Activated CD4-positive, alpha-beta T cell treated with anti-CD3 and anti-CD28 coated beads, Interleukin-2, amount 50 U/mL, for 1 hour (primary cell): ENCODE results near the gene FGF21.
A peak's percentile ranks its signal among the peaks of the same experiment; 100 is the strongest.

Experiments
- DNase-seq: peaks from one replicate; pipeline ENCODE4 v3.0.0-alpha.2; 2020

The FGF21 gene

DNA sequence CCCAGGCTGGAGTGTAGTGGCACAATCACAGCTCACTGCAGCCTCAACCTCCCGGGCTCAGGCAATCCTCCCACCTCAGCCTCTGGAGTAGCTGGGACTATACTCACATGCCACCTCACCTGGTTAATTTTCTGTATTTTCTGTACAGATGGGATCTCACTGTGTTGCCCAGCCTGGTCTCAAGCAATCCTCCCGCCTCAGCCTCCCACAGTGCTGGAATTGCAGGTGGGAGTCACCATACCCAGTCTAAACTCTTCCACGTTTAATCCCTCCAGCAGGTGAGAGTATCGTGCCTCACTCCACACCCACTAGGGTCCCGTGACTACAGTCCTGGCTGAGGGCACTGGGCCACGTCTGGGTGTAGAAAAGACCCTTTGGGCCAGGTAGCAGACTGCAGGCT, 39.0 kb downstream of the FGF21 start:
- DNase-seq: no peak

DNA sequence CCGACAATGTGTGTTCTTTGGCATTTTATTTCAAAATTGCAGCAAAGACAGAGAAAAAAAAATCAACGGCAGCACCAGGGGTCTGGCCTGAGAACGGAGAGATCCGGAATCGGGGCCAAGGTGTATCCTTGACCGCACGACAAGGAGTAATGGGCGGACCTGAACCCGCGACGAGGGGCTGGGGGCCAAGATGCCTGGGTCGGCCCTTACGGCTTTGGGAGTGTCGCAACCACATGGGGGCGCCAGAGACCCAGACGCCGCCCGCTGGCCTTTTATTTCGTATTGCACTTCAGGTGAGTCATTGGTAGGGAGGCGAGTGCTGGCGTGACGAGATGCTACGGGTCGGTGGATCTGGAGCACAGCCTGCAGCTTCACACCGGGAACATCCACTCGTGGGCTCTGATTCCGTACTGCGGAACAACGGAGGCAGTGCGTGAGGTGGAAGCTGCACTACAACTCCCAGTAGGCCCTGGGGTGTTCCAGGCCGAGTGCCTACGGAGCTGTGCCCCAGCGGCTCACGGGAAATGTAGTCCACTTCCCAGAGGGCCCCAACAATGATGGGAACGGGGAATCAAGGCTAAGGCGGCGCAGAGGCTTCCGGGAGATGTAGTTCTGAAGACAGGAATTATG, 39.8 kb downstream of the FGF21 start:
- peak; percentile 79 for DNase-seq

DNA sequence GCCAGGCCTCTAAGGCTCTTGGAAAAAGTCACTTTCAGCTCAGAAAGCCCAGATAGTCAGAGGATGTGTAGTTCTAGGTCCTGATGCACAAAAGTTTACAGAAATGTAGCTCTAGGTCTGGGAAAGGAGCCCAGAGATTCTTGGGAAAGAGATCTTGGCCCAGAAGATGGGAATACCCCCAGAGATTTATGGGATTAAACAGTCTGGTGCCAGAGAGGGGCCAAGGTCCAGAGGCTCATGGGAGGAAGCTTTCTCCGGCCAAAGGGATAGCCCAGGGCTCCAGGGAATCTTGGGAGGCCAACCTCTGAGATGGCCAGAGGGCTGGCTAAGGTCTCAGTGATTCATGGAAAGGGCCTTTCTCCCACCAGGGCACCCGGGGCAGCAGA, 40.4 kb downstream of the FGF21 start:
- DNase-seq: no peak

DNA sequence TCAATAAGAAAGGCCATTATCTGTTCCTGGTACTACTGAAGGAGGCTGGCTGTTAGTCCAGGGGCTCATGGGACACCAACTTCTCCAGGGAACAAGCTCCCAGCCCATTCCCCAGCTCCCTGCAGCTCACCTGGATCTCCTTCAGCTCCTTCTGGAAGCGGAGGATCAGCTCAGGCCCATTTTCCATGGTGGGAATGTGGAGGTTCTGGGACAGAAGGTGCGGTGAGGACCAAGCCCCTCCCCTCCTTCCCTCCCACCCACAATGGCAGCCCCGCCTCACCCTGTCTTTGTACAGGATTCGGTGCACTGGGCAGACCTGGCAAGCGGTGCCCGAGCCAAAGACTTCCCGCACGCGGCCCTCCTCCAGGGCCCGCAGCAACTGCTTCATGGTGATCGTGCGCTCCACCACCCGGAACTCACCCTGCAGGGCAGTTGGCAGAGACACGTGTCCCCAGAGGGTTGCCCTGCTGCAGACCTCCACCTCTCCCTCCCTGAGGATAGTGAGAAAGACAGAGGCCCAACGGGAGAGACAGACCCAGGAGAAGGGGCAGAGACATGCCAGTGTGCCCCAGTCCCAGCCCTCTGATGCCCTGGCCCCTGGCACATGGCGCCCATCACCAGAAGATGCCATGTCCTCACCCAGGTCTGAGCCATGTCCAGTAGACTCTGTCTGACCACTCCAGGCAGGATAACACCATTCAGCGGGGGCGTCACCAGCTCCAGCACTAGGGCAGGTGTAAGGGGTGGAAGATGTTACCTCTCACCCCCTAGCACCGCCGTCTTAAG, 41.2 kb downstream of the FGF21 start:
- DNase-seq: no peak

DNA sequence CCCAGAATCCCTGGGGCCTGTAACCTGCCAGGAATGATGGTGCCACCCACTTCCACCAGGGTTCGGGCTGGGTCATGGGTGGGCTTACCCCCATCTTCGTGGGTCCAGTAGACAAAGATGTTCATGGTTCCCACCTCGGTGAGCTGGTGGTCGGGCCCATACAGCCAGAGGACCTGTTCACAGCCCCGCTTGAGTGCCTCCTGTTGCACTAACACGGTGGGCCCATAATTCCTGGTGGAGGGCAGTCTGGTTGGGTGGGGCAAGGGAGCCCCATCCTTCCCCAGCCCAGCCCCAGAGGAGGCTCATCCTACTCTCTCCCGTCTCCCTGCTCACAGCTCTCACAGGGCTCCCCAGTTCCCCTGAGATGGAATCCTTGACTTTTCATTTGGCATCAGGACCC, 41.8 kb downstream of the FGF21 start:
- DNase-seq: no peak

DNA sequence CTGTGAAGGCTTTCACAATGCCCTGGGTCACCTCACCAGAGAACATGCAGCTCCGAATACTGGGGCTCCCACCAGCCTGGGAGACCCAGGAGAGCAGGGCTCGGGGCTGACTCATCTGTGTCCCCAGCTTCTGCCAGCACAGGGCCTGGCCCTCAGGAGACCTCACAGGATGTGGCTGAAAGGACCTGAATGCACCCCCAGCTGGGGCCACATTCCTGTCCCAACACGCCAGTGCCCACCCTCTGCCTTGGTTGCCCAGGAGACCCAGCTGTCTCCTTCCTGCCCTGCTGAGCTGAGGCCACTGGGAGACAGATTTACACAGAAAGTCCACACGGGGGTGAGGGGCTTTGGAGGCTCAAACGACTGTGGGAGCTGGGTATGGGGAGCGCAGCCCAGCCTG, 43.6 kb downstream of the FGF21 start:
- no peak for DNase-seq

DNA sequence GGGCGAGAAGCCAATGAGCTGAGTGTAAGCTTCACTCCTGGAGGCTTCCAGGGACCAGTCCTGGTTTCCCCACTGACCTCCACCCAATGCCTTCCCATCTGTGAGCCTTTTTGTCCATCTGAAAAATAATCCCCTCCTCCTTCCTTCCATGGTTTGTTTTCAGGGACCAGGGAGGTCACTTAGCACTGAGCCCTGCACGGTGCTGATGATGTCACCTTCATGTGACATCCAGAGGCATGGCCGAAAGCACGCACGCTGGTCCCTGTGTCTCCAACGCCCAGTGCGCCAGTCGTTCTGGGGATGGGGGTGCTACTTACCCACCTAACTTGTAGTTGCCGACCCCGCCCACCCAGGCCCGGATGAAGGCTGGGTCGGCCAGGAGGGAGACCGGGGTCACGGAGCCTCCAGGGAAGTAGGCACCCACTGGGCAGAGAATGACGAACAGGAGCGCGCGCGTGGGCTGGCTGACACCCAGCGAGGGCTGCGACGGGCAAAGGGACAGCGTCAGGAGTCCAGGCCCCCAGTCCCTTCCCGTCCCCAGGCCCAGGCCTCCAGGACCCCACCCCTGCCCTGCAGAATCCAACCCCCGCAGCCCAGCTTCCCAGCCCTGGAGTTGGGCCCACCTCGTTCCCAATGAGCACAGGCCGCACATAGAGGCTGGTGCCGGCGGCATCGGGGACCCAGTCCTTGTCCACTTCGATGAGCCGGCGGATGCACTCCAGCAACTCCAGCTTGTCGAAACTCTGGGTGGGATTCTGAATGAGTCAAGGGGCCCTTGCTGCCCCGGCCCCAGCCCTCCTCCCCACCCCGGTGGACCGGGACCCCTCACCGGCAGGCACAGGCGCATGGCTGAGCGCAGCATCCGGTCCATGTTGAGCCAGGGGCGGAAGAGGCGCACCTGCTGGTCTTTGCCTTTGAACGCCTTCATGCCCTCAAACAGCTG, 44.3 kb downstream of the FGF21 start:
- no peak for DNase-seq

DNA sequence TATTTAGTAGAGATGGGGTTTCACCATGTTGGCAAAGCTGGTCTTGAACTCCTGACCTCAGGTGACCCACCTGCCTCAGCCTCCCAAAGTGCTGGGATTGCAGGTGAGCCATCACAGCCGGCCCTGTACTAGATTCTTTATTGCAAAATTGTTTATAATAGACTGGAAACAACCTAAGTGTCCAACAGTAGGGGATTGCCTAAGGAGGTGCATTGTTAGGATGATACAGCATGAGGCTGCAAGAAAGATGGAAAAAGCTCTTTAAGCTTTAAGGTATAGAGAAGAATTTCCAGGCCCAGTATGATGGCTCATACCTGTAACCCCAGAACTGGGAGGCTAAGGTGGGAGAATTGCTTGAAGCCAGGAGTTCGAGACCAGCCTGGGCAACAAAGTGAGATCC, 47.3 kb downstream of the FGF21 start:
- no peak for DNase-seq

DNA sequence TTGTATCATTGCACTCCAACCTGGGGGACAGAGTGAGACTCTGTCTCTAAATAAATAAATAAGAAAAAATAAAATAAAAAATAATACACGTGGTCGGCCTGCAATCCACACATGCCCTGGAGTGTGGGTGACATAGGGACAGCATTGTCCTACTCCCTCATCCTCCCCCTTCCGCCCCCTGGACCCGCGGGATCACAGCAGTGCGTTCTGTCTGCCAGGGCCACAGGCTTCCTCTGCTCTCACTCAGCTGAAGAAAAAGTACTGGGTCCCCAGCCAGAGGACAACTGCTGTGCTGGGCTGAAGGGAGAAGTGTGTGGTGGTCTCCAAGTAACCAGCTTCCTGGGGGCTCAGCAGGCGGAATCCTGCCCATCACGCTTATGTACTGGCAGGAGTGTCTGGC, 49.2 kb downstream of the FGF21 start:
- no peak for DNase-seq

DNA sequence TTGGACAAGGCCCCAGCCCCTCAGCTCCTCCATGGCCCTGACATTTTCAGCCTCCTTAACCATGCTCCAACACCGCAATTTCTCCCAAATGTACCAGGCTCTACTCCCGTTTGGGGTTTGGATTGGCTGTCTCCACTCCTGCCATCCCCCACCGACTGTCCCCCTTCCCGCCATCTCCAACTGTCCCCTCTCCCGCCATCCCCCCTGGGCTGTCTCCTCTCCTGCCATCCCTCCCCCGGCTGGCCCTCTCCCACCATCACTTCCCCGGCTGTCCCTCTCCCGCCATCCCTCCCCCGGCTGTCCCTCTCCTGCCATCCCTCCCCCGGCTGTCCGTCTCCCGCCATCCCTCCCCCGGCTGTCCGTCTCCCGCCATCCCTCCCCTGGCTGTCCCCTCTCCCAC, 50.1 kb downstream of the FGF21 start:
- no peak for DNase-seq

DNA sequence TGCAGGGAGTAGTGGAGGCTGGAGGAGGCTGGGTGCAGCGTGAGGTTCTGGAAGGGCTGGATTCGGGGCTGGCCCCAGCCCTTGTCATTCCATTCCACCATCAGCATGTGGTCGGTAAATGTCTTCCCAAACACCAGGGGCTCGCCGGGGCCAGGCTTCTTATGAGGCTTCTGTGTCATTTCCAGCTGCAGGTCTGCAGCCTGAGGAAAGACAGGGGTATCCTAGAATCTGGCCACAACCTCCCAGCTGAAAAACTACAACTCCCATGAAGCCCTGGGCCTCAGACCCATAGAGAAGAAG, 51.1 kb downstream of the FGF21 start:
- DNase-seq: peak; percentile 40

DNA sequence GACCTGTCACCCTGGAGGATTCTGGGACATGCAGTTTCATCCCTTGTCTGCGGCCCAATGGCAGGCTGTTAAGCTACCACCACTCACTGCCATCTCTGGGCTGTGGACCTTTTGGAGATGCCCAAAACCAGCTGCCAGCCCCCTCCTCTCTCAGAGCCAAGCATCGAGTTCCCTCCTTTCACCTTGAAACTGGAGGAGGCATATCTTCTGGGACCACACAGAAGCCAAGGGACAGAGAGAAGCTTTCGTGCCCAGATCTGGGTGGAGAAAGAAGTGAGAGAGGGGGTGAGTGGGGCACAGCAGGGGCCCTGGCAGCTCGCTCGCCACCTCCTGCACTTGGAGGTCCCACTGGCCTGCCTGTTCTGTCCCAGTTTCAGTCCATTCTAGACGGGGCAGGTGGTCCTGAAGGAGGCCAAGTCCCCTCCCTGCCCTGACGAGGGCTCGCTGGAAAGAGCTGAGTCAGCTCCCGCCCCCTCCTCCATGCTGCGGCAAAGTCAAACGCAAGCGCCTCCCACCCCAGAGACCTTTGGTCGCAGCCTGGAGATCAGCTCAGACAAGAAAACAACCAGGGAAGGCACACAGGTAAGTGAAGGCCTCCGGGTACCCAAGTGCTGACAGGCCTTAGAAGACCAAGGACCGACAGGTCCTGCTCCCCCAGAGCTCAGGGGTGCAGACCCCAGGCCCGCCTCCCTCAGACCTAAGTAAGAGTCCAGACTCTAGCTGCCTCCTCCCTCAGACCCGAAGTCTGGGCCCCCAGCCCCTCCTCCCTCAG, 51.7 kb downstream of the FGF21 start:
- no peak for DNase-seq

DNA sequence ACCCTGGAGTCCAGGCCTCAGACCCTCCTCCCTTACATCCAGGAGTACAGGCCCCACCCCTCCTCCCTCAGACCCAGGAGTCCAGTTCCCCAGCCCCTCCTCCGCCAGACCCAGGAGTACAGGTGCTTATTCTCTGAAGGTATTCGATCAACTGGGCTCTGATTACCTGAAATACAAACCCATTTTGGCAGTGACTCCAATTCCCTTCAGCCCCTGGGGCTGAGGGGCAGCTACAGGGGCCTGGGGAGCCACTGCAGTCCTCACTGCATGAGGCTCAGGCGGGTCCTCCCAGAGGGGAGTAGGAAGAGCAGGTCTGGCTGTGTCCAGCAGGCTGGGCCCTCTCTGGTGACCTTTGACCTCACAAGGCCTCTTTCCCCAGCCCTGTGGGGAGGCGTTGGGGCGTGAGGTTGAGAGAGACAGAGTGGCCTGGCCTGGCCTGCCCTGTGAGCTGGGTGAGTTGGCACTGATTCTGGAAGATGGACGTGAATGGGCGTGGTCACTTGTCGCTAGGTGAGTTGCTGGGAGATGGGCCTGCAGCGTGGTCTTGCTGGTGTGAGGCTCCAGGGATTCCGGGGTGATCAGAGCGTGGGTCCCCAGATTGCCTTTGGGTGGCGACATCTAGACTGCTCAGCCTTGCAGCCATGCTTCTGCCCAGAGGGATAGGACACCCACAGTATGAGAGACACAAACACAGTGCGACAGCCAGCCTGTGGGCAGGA, 52.4 kb downstream of the FGF21 start:
- no peak for DNase-seq
